T-helper 1 cell treated with Interleukin-12 subunit alpha and Interleukin-12 subunit beta and Interleukin-4 antibody, amounts not matched to agents 30 μg/mL and 1 μg/mL, for 36 hours (primary cell): ENCODE results near the gene MMP12.

ENCODE experiments used
- H3K27ac Mint-ChIP-seq: one replicate; pipeline ENCODE4 v1.8.0; 2021; ENCODE audit warnings: mild to moderate bottlenecking, mixed read lengths
- H3K27me3 Mint-ChIP-seq: one replicate; pipeline ENCODE4 v1.8.0; 2021; ENCODE audit warnings: low read depth, mixed read lengths
- H3K36me3 Mint-ChIP-seq: one replicate; pipeline ENCODE4 v1.8.0; 2021; ENCODE audit warnings: low read depth, mixed read lengths
- H3K4me1 Mint-ChIP-seq: one replicate; pipeline ENCODE4 v1.8.0; 2021; ENCODE audit warnings: low read depth, mixed read lengths
- H3K4me3 Mint-ChIP-seq: one replicate; pipeline ENCODE4 v1.8.0; 2021; ENCODE audit warnings: mild to moderate bottlenecking, moderate library complexity, mixed read lengths
- H3K9me3 Mint-ChIP-seq: one replicate; pipeline ENCODE4 v1.8.0; 2021; ENCODE audit warnings: mixed read lengths

MMP12 gene

GRCh38 chr11:102836290-102836875 is 38.4 kb downstream of the MMP12 start:
- Mint-ChIP-seq H3K36me3 (no peaks in the 10 kb centered on the region), H3K9me3 (no peaks in the 10 kb centered on the region), H3K4me1 (peaks cover 3% of the 10 kb centered on the region), H3K4me3 (no peak overlapping the region), H3K27me3 (peaks cover 18% of the 10 kb centered on the region), H3K27ac (no peak overlapping the region)

DNA sequence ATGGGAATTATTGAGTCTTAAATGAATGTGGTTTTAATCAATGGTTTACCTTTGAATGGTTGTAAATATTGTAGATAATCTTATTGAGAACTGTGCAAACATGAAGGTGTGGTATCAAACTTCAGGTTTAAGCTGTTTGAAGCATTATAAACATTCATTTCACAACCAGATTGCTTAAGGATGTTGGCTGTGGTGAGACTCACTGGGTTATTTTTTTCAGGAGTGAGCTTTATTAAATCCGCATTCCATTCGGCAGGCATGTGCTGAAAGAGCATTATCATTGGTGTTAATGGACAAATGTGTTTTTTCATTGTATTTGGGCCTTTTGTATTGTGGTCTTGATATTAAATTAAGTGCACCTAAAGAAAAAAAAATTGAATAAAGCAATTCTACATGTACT is 41.1 kb downstream of the MMP12 start:
- Mint-ChIP-seq H3K27me3 (peaks cover 32% of the 10 kb centered on the region), H3K27ac (no peak overlapping the region), H3K4me1 (peaks cover 3% of the 10 kb centered on the region), H3K36me3 (no peaks in the 10 kb centered on the region), H3K9me3 (no peaks in the 10 kb centered on the region), H3K4me3 (no peak overlapping the region)

GRCh38 chr11:102832612-102833011 is 42.2 kb downstream of the MMP12 start:
- H3K27ac Mint-ChIP-seq = no peak overlapping the region
- H3K4me1 Mint-ChIP-seq = peaks cover 3% of the 10 kb centered on the region
- no peaks in the 10 kb centered on the region for H3K36me3 Mint-ChIP-seq
- no peak overlapping the region for H3K4me3 Mint-ChIP-seq
- H3K9me3 Mint-ChIP-seq = no peaks in the 10 kb centered on the region
- peaks cover 32% of the 10 kb centered on the region for H3K27me3 Mint-ChIP-seq

DNA sequence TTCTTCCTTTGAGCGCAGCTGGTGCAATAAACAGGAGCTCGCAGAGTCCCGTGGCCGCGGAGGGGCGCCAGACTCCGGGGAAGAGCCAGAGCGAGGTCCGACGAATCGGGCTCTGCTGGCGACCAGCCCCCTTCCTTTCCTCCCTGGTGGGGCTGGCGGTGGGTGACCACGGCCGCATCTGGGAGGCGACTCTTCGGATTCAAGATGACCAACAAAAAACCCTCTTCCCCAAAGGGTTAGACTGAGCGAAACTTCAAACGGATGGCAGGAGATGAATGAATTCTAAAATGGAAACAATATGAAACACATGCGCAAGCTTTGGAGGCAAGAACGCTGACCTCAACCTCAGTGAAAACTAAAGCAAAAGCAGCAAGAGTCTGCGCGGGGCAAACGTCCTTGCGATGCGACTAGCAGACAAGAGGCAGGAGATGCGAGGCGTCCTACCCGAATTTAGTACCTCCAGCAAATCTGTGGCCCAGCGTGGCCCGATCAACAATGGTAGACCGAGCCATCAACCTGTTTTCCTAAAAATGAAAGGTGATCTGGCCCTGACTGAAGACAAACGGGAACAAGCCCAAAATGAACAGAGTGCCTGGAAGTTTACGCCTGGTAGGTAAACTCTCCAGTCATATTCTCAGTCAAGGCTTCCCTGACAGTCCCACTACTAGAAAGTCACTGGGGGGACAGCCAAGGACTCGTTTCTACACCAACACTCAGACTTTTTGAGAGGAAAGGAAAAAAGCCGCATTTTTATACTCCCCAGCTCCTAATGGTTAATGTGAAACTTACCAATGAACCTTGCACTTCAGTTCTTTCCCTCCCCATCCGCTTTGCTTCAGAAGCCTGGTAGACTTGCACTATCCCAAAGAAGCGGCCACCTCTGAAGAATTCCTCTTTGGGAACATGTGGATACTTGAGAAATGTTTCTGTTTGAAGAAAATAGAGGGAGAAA is 43.0 kb downstream of the MMP12 start:
- H3K9me3 Mint-ChIP-seq = no peaks in the 10 kb centered on the region
- H3K36me3 Mint-ChIP-seq = no peaks in the 10 kb centered on the region
- H3K4me1 Mint-ChIP-seq = peaks cover 3% of the 10 kb centered on the region
- H3K27ac Mint-ChIP-seq = no peak overlapping the region
- peaks cover 32% of the 10 kb centered on the region for H3K27me3 Mint-ChIP-seq
- peak overlapping the region; percentile 23 for H3K4me3 Mint-ChIP-seq

- H3K9me3 Mint-ChIP-seq = no peaks in the 10 kb centered on the region
- H3K27me3 Mint-ChIP-seq = peaks cover 32% of the 10 kb centered on the region
- H3K4me3 Mint-ChIP-seq = no peak overlapping the region
- H3K36me3 Mint-ChIP-seq = no peaks in the 10 kb centered on the region
- no peak overlapping the region for H3K27ac Mint-ChIP-seq
- peaks cover 3% of the 10 kb centered on the region for H3K4me1 Mint-ChIP-seq
These were observed 43.7 kb downstream of the MMP12 start for GRCh38 chr11:102831128-102831488.

DNA sequence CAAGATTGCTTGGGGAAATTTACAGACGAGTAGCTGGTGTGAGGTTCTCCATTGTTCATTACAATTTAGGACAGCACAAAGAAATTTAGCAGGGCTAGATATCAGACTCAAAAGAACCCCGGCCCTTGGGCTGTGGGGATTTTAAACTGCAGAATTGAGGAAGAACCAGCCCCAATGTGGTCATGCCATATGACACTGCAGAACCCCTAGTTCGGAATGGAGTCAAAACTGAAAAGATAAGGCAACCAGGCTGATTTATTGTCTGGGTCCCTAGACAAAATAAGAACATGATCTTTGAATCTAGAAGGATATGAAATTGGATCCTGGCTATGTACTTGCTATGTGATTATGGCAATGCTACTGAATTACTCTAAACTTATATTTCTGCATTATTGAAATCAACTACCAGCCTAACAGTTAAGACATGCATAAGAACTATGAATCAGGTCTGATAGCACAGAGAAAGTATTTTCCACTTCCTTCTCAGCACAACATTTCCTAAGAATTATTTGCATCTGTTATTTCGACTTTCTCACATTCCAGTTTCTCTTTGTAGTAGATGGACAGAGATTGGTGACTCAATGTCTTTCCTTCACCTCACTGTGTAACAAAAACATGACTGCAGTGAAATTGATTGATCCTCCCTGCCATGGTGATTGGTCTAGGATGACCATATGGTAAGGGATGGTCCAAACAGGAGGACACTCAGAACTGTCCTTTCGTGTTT is 44.6 kb downstream of the MMP12 start:
- Mint-ChIP-seq H3K27me3 (peaks cover 32% of the 10 kb centered on the region), H3K36me3 (no peaks in the 10 kb centered on the region), H3K9me3 (no peaks in the 10 kb centered on the region), H3K27ac (no peak overlapping the region), H3K4me3 (no peak overlapping the region), H3K4me1 (peaks cover 3% of the 10 kb centered on the region)

- Mint-ChIP-seq H3K4me3 (no peak overlapping the region), H3K36me3 (no peaks in the 10 kb centered on the region), H3K4me1 (peaks cover 3% of the 10 kb centered on the region), H3K9me3 (no peaks in the 10 kb centered on the region), H3K27ac (no peak overlapping the region), H3K27me3 (peaks cover 32% of the 10 kb centered on the region)
These were observed 45.3 kb downstream of the MMP12 start for GRCh38 chr11:102829316-102830000.

DNA sequence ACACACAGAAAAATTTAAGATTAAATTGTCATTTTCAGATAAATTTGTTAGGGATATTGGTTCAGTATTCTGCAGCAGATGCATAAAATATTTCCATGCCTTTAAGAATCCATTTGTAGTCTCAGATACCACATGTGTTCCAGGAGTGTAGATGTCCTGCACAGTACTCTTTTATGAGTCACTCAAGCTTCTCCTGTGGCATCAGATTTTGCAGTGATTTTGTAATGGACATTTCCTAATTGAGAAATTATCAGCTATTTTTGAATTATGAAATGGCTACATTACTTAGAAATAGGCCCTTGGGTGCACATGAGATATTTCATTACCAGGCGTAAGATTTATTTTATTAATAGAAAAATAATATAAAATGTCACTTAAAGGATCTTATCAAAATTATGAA is 50.2 kb downstream of the MMP12 start:
- no peak overlapping the region for H3K4me3 Mint-ChIP-seq
- no peaks in the 10 kb centered on the region for H3K9me3 Mint-ChIP-seq
- H3K27me3 Mint-ChIP-seq = peaks cover 5% of the 10 kb centered on the region
- no peaks in the 10 kb centered on the region for H3K4me1 Mint-ChIP-seq
- no peaks in the 10 kb centered on the region for H3K36me3 Mint-ChIP-seq
- no peak overlapping the region for H3K27ac Mint-ChIP-seq

GRCh38 chr11:102819491-102819890 is 55.3 kb downstream of the MMP12 start:
- H3K4me3 Mint-ChIP-seq = no peak overlapping the region
- H3K27ac Mint-ChIP-seq = no peak overlapping the region
- no peaks in the 10 kb centered on the region for H3K27me3 Mint-ChIP-seq
- H3K4me1 Mint-ChIP-seq = no peaks in the 10 kb centered on the region
- H3K36me3 Mint-ChIP-seq = no peaks in the 10 kb centered on the region
- H3K9me3 Mint-ChIP-seq = peaks cover 6% of the 10 kb centered on the region

DNA sequence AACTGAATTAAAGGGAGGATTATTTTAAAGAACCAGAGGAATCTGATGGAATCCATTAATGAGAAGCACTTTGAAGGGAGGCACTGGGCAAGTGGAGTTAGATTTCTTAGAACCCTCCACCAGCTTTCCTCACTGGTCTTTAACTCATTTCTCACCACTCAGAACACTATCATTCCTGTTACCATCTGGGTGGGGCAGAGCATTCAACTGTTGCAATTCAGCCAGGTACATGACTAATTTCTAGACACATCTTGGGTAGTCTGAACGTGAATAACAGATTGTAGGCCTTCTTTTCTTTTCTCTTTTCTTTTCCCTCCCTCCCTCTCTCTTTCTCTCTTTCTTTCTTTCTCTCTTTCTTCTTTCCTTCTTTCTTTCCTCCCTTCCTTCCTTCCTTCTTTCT is 61.3 kb downstream of the MMP12 start:
- H3K9me3 Mint-ChIP-seq = peaks cover 6% of the 10 kb centered on the region
- H3K4me3 Mint-ChIP-seq = no peak overlapping the region
- no peaks in the 10 kb centered on the region for H3K4me1 Mint-ChIP-seq
- H3K27me3 Mint-ChIP-seq = no peaks in the 10 kb centered on the region
- H3K36me3 Mint-ChIP-seq = no peaks in the 10 kb centered on the region
- no peak overlapping the region for H3K27ac Mint-ChIP-seq
